MM.1S (cell line): ENCODE measurements around the gene RAB21.

Experiments used
- EZH2 ChIP-seq: fragments of 300-600 bp; sonication (generic); optimal IDR thresholded peaks from 2 replicates; pipeline ENCODE3; 2017; ENCODE audit warnings: low read depth, mild to moderate bottlenecking, antibody characterized with exemption, low read length, mixed read lengths
- EZH2phosphoT487 ChIP-seq: fragments of 300-600 bp; sonication (generic); IDR thresholded peaks from 2 replicates; pipeline ENCODE4 v1.6.1; 2018; ENCODE audit warnings: antibody characterized with exemption, low read length
- TF ChIP-seq, protein P1 (sequence below): fragments of 300-600 bp; sonication (generic); IDR thresholded peaks from 2 replicates; pipeline ENCODE4 v1.5.1; 2016; ENCODE audit warnings: antibody characterized with exemption, low read length, mixed read lengths

- TF ChIP-seq, protein P1, sequence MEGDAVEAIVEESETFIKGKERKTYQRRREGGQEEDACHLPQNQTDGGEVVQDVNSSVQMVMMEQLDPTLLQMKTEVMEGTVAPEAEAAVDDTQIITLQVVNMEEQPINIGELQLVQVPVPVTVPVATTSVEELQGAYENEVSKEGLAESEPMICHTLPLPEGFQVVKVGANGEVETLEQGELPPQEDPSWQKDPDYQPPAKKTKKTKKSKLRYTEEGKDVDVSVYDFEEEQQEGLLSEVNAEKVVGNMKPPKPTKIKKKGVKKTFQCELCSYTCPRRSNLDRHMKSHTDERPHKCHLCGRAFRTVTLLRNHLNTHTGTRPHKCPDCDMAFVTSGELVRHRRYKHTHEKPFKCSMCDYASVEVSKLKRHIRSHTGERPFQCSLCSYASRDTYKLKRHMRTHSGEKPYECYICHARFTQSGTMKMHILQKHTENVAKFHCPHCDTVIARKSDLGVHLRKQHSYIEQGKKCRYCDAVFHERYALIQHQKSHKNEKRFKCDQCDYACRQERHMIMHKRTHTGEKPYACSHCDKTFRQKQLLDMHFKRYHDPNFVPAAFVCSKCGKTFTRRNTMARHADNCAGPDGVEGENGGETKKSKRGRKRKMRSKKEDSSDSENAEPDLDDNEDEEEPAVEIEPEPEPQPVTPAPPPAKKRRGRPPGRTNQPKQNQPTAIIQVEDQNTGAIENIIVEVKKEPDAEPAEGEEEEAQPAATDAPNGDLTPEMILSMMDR, result no peak
- TF ChIP-seq EZH2 (no peak), EZH2phosphoT487 (no peak)
Observed at GRCh38 chr12:71749666-71750065, 5.0 kb upstream of the RAB21 start.
